H9 (cell line): ENCODE data around the gene TSGA10. TPM values are rescaled to one million over a fixed set of nuclear protein-coding genes. Genes with fewer than 3 reads are reported as not detected.

Source experiments
- DNase-seq: peaks from one replicate; pipeline ENCODE4 v3.0.0-alpha.2; 2017
- H2AFZ ChIP-seq: one replicate; pipeline ENCODE4 v1.6.1; 2013; ENCODE audit warnings: mild to moderate bottlenecking, low read length, control low read depth, moderate library complexity
- H2AK5ac ChIP-seq: 2 replicates; pipeline ENCODE4 v1.6.1; 2013; ENCODE audit warnings: low read length, control low read depth, mixed read lengths; ENCODE audit not compliant: insufficient read length
- H2BK120ac ChIP-seq: one replicate; pipeline ENCODE4 v1.6.1; 2013; ENCODE audit warnings: low read depth, mild to moderate bottlenecking, low read length, control low read depth, inconsistent platforms; ENCODE audit not compliant: poor library complexity, severe bottlenecking
- H2BK12ac ChIP-seq: 2 replicates; pipeline ENCODE4 v1.6.1; 2013; ENCODE audit warnings: low read length, control low read depth, mixed read lengths, low read depth; ENCODE audit not compliant: insufficient read length
- H2BK15ac ChIP-seq: 2 replicates; pipeline ENCODE4 v1.6.1; 2013; ENCODE audit warnings: low read depth, low read length, control low read depth
- H2BK20ac ChIP-seq: one replicate; pipeline ENCODE4 v1.6.1; 2013; ENCODE audit warnings: low read depth, mild to moderate bottlenecking, low read length, control low read depth, inconsistent platforms; ENCODE audit not compliant: poor library complexity, severe bottlenecking
- H2BK5ac ChIP-seq: 2 replicates; pipeline ENCODE4 v1.6.1; 2013; ENCODE audit warnings: low read length, control low read depth, mixed read lengths; ENCODE audit not compliant: insufficient read length
- H3K14ac ChIP-seq: 2 replicates; pipeline ENCODE4 v1.6.1; 2013; ENCODE audit warnings: low read length, control low read depth; ENCODE audit not compliant: insufficient read depth
- H3K18ac ChIP-seq: 2 replicates; pipeline ENCODE4 v1.6.1; 2013; ENCODE audit warnings: low read depth, mild to moderate bottlenecking, mixed read lengths, low read length, control low read depth; ENCODE audit not compliant: insufficient read length
- H3K23ac ChIP-seq: 2 replicates; pipeline ENCODE4 v1.6.1; 2013; ENCODE audit warnings: low read length, control low read depth, mixed read lengths, low read depth; ENCODE audit not compliant: insufficient read length
- H3K23me2 ChIP-seq: 2 replicates; pipeline ENCODE4 v1.6.1; 2013; ENCODE audit warnings: low read depth, mild to moderate bottlenecking, mixed read lengths, low read length, control low read depth; ENCODE audit not compliant: insufficient read length, poor library complexity, severe bottlenecking
- H3K27ac ChIP-seq: 2 replicates; pipeline ENCODE4 v1.5.1; 2013; ENCODE audit warnings: low read length, control low read depth, mixed read lengths, low read depth; ENCODE audit not compliant: insufficient read length
- H3K27me3 ChIP-seq: 2 replicates; pipeline ENCODE4 v1.6.1; 2013; ENCODE audit warnings: low read length, control low read depth, inconsistent platforms; ENCODE audit not compliant: insufficient read depth
- H3K4ac ChIP-seq: 2 replicates; pipeline ENCODE4 v1.6.1; 2013; ENCODE audit warnings: low read depth, mild to moderate bottlenecking, control low read depth, inconsistent platforms, low read length, moderate library complexity
- H3K4me1 ChIP-seq: 2 replicates; pipeline ENCODE4 v1.6.1; 2013; ENCODE audit warnings: low read length, control low read depth, inconsistent platforms; ENCODE audit not compliant: insufficient read depth
- H3K4me2 ChIP-seq: 2 replicates; pipeline ENCODE4 v1.6.1; 2013; ENCODE audit warnings: low read length, control low read depth, mixed read lengths; ENCODE audit not compliant: insufficient read length, insufficient read depth
- H3K56ac ChIP-seq: 2 replicates; pipeline ENCODE4 v1.6.1; 2013; ENCODE audit warnings: low read depth, mild to moderate bottlenecking, mixed read lengths, low read length, control low read depth; ENCODE audit not compliant: insufficient read length
- H3K79me1 ChIP-seq: 2 replicates; pipeline ENCODE4 v1.6.1; 2013; ENCODE audit warnings: low read depth, mild to moderate bottlenecking, moderate library complexity, low read length, control low read depth, inconsistent platforms; ENCODE audit not compliant: insufficient read depth, poor library complexity, severe bottlenecking
- H3K79me2 ChIP-seq: 2 replicates; pipeline ENCODE4 v1.6.1; 2013; ENCODE audit warnings: low read length, control low read depth, inconsistent platforms; ENCODE audit not compliant: insufficient read depth
- H3K9ac ChIP-seq: 2 replicates; pipeline ENCODE4 v1.6.1; 2013; ENCODE audit warnings: low read length, control low read depth, mixed read lengths; ENCODE audit not compliant: insufficient read length; ENCODE audit errors: extremely low read depth
- H3K9me3 ChIP-seq: one replicate; pipeline ENCODE4 v1.6.1; 2013; ENCODE audit warnings: low read depth, low read length, inconsistent platforms; ENCODE audit not compliant: control insufficient read depth
- H3T11ph ChIP-seq: one replicate; pipeline ENCODE4 v1.6.1; 2013; ENCODE audit warnings: mild to moderate bottlenecking, low read length, control low read depth, inconsistent platforms
- H4K20me1 ChIP-seq: one replicate; pipeline ENCODE4 v1.6.1; 2013; ENCODE audit not compliant: control insufficient read depth, insufficient read length, insufficient read depth
- H4K5ac ChIP-seq: 2 replicates; pipeline ENCODE4 v1.6.1; 2013; ENCODE audit warnings: low read depth, mild to moderate bottlenecking, mixed read lengths, low read length, control low read depth; ENCODE audit not compliant: insufficient read length
- H4K8ac ChIP-seq: replicated peaks from 2 replicates; pipeline ENCODE4 v1.6.1; 2013; ENCODE audit warnings: low read length, control low read depth, mixed read lengths, low read depth; ENCODE audit not compliant: insufficient read length
- H4K91ac ChIP-seq: 2 replicates; pipeline ENCODE4 v1.6.1; 2013; ENCODE audit warnings: low read depth, mild to moderate bottlenecking, moderate library complexity, mixed read lengths, low read length, control low read depth; ENCODE audit not compliant: insufficient read length
- H3K27ac Mint-ChIP-seq, 3 experiments: 2 replicates in 2 of 3; 3 replicates in 1 of 3; pipeline ENCODE4 v1.8.0; 2020 to 2021; ENCODE audit warnings: mixed read lengths in 3 of 3, mild to moderate bottlenecking in 1 of 3, moderate library complexity in 1 of 3
- H3K27me3 Mint-ChIP-seq: 2 replicates; pipeline ENCODE4 v1.8.0; 2021; ENCODE audit warnings: low read depth, mild to moderate bottlenecking, moderate library complexity, mixed read lengths
- H3K36me3 Mint-ChIP-seq, 3 experiments: 2 replicates in 2 of 3; 3 replicates in 1 of 3; pipeline ENCODE4 v1.8.0; 2020 to 2021; ENCODE audit warnings: low read depth in 3 of 3, mixed read lengths in 3 of 3; ENCODE audit not compliant: insufficient read depth in 1 of 3
- H3K4me1 Mint-ChIP-seq, 2 experiments: 2 replicates each; pipeline ENCODE4 v1.8.0; 2020; ENCODE audit warnings: mixed read lengths in 2 of 2
- H3K4me3 Mint-ChIP-seq, 2 experiments: 2 replicates in 1 of 2; 3 replicates in 1 of 2; pipeline ENCODE4 v1.8.0; 2020 to 2021; ENCODE audit warnings: mild to moderate bottlenecking in 2 of 2, mixed read lengths in 2 of 2, moderate library complexity in 1 of 2
- H3K9me3 Mint-ChIP-seq, 2 experiments: 2 replicates in 1 of 2; 3 replicates in 1 of 2; pipeline ENCODE4 v1.8.0; 2020; ENCODE audit warnings: mild to moderate bottlenecking in 2 of 2, mixed read lengths in 2 of 2, moderate library complexity in 1 of 2
- CTCF ChIP-seq: fragments of 200-600 bp; sonication (generic); conservative IDR thresholded peaks from 3 replicates; pipeline ENCODE4 v1.8.0; 2021; ENCODE audit warnings: antibody characterized with exemption, mild to moderate bottlenecking
- WGBS: extraction: QIAGEN DNeasy Blood & Tissue Kit; methylation state at CpG from one replicate; pipeline ENCODE4 v1.1.7; 2013; ENCODE audit warnings: missing lambda C conversion rate, low lambda C conversion rate, mixed read lengths; ENCODE audit not compliant: insufficient read length; ENCODE audit errors: extremely low coverage; 5-methylcytosine and 5-hydroxymethylcytosine counted together
- total RNA-seq: library from RNA; stranded (reverse); gene quantifications from 2 replicates; pipeline ENCODE4 v1.2.1, GENCODE V29; 2021

The TSGA10 gene
- total RNA-seq, 1 experiment from 2014 or later, result 6.3 TPM

- Histone ChIP-seq H3K27ac (no peak overlapping the region), H2BK15ac (no peak overlapping the region), H3K56ac (no peak overlapping the region), H4K20me1 (no peaks in the 10 kb centered on the region), H2BK20ac (no peak overlapping the region), H3K79me2 (no peaks in the 10 kb centered on the region), H3K9me3 (no peaks in the 10 kb centered on the region), H2AK5ac (no peak overlapping the region), H2AFZ (no peak overlapping the region), H3K4ac (no peak overlapping the region), H3K4me2 (peak overlapping the region; percentile 64), H4K8ac (no peak overlapping the region), H3T11ph (no peak overlapping the region), H4K91ac (no peak overlapping the region), H3K18ac (no peak overlapping the region), H2BK120ac (no peak overlapping the region), H3K27me3 (no peaks in the 10 kb centered on the region), H2BK5ac (no peak overlapping the region), H3K23me2 (peaks cover 4% of the 10 kb centered on the region), H3K79me1 (no peaks in the 10 kb centered on the region), H3K4me1 (no peaks in the 10 kb centered on the region), H4K5ac (no peak overlapping the region), H2BK12ac (no peak overlapping the region), H3K23ac (no peak overlapping the region), H3K9ac (peak overlapping the region; percentile 64), H3K14ac (no peak overlapping the region)
- peak overlapping the region; percentile 91 to 96 for H3K4me3 Mint-ChIP-seq
- TF ChIP-seq CTCF, result no peak
- WGBS, result no CpG with 5 or more reads among the region's 21 CpGs
- peak overlapping the region; percentile 56 to 96 (median 91); a peak in 5 of 7 replicates for H3K27ac Mint-ChIP-seq
- H3K9me3 Mint-ChIP-seq, result peaks cover 14 to 24% of the 10 kb centered on the region in 2 experiments
- peaks cover 4% of the 10 kb centered on the region; the same call in 1 of the 2 replicates for H3K27me3 Mint-ChIP-seq
- peaks cover 11 to 13% of the 10 kb centered on the region in 2 experiments for H3K4me1 Mint-ChIP-seq
- peaks cover 12 to 24% (median 15%) of the 10 kb centered on the region in 3 experiments for H3K36me3 Mint-ChIP-seq
- no peak for DNase-seq
Measured at GRCh38 chr2:99140860-99141109, 14.0 kb downstream of the TSGA10 start.
